Measurements from ENCODE around the gene SURF4. TPM values are rescaled to one million over a fixed set of nuclear protein-coding genes. Genes with fewer than 3 reads are reported as not detected.

The SURF4 gene
- total RNA-seq, 2 experiments from 2014 or later = 90.7 to 94.6 TPM

GRCh38 chr9:133361507-133362092 is 14.3 kb downstream of the SURF4 start:
- Mint-ChIP-seq H3K9me3 (no peaks in the 10 kb centered on the region), H3K27ac (peak overlapping the region; percentile 42), H3K27me3 (no peaks in the 10 kb centered on the region), H3K36me3 (ENCODE audit: low read depth) (peaks cover 79% of the 10 kb centered on the region), H3K4me1 (ENCODE audit: low read depth) (peaks cover 31% of the 10 kb centered on the region), H3K4me3 (no peak overlapping the region)
- intact Hi-C loops (cut with DNase I, micrococcal nuclease) = no loop called here
- ChIA-PET POLR2A (interaction anchor here (1.8 to 7.4 kb wide), 2 partner anchors 10 to 12 kb away, joined by 9 to 109 read pairs; partner anchors contain the start of genes STKLD1 and SURF4), CTCF (no interaction called here)
- Histone ChIP-seq H3K36me3 (ENCODE audit: insufficient read depth, low read length) (peaks cover 78% of the 10 kb centered on the region), H3K4me3 (ENCODE audit: low read length) (no peak overlapping the region), H3K27me3 (ENCODE audit: control insufficient read depth in 1 of 2, insufficient read depth in 2 of 2, low read length in 2 of 2) (no peaks in the 10 kb centered on the region), H3K4me1 (ENCODE audit: insufficient read depth, low read length) (peaks cover 33% of the 10 kb centered on the region), H3K27ac (ENCODE audit: low read depth in 1 of 2, low read length in 2 of 2) (peak overlapping the region in 1 of 2 donors; percentile 3), H3K9me3 (ENCODE audit: control insufficient read depth in 1 of 2, insufficient read depth in 1 of 2, low read length in 2 of 2) (no peaks in the 10 kb centered on the region)
- TF ChIP-seq CTCF (IDR thresholded peaks at IDR 0.05) = no peak
- ATAC-seq (ENCODE audit: poor library complexity) = no peak
- DNase-seq = no peak

- Mint-ChIP-seq H3K27me3 (no peaks in the 10 kb centered on the region), H3K4me1 (ENCODE audit: low read depth) (peaks cover 25% of the 10 kb centered on the region), H3K36me3 (ENCODE audit: low read depth) (peaks cover 70% of the 10 kb centered on the region), H3K27ac (peak overlapping the region; percentile 42), H3K4me3 (peak overlapping the region; percentile 27), H3K9me3 (no peaks in the 10 kb centered on the region)
- CTCF ChIA-PET = interaction anchor here (2.6 kb wide), 1 partner anchor 10 kb away, joined by 8 read pairs; no protein-coding TSS in a partner anchor
- no peak overlapping the region for H3K4me3 ChIP-seq (ENCODE audit: low read length)
- ATAC-seq (ENCODE audit: poor library complexity) = no peak
- intact Hi-C loops (cut with DNase I, micrococcal nuclease) = no loop called here
- no peaks in the 10 kb centered on the region for H3K9me3 ChIP-seq (ENCODE audit: control insufficient read depth in 1 of 2, insufficient read depth in 1 of 2, low read length in 2 of 2)
- POLR2A ChIA-PET = interaction anchor here (7.4 kb wide), 1 partner anchor 12 kb away, joined by 109 read pairs; the partner anchor contains the start of genes STKLD1 and SURF4
- no peak overlapping the region for H3K27ac ChIP-seq (ENCODE audit: low read depth in 1 of 2, low read length in 2 of 2)
- peaks cover 35% of the 10 kb centered on the region for H3K4me1 ChIP-seq (ENCODE audit: insufficient read depth, low read length)
- peaks cover 69% of the 10 kb centered on the region for H3K36me3 ChIP-seq (ENCODE audit: insufficient read depth, low read length)
- no peak for DNase-seq
- no peaks in the 10 kb centered on the region for H3K27me3 ChIP-seq (ENCODE audit: control insufficient read depth in 1 of 2, insufficient read depth in 2 of 2, low read length in 2 of 2)
- no peak for TF ChIP-seq CTCF (IDR thresholded peaks at IDR 0.05)
Observed at GRCh38 chr9:133360400-133361393, 15.2 kb downstream of the SURF4 start.

- peak overlapping the region; percentile 60 for H3K4me3 Mint-ChIP-seq
- ATAC-seq (ENCODE audit: poor library complexity) (no peak), DNase-seq (peak in 5 of 14 experiments; percentile 18 to 51 (median 45))
- POLR2A ChIA-PET = interaction anchor here (7.4 kb wide), 1 partner anchor 14 kb away, joined by 109 read pairs; the partner anchor contains the start of genes STKLD1 and SURF4
- Histone ChIP-seq H3K36me3 (ENCODE audit: insufficient read depth, low read length) (peaks cover 58% of the 10 kb centered on the region), H3K9me3 (ENCODE audit: control insufficient read depth in 1 of 2, insufficient read depth in 1 of 2, low read length in 2 of 2) (no peaks in the 10 kb centered on the region), H3K27ac (ENCODE audit: low read depth in 1 of 2, low read length in 2 of 2) (no peak overlapping the region), H3K4me1 (ENCODE audit: insufficient read depth, low read length) (peaks cover 43% of the 10 kb centered on the region), H3K27me3 (ENCODE audit: control insufficient read depth in 1 of 2, insufficient read depth in 2 of 2, low read length in 2 of 2) (no peaks in the 10 kb centered on the region), H3K4me3 (ENCODE audit: low read length) (no peak overlapping the region)
- H3K27ac Mint-ChIP-seq = peak overlapping the region; percentile 69
- CTCF ChIA-PET = interaction anchor here (2.6 kb wide), 1 partner anchor 11 kb away, joined by 8 read pairs; no protein-coding TSS in a partner anchor
- TF ChIP-seq CTCF (IDR thresholded peaks at IDR 0.05) = no peak
- H3K9me3 Mint-ChIP-seq = no peaks in the 10 kb centered on the region
- H3K27me3 Mint-ChIP-seq = no peaks in the 10 kb centered on the region
- H3K36me3 Mint-ChIP-seq (ENCODE audit: low read depth) = peaks cover 59% of the 10 kb centered on the region
- peaks cover 23% of the 10 kb centered on the region for H3K4me1 Mint-ChIP-seq (ENCODE audit: low read depth)
- intact Hi-C loops (cut with DNase I, micrococcal nuclease) = loop anchor here (5.0 to 10.0 kb wide), 2 partner anchors 58 to 665 kb away; partner anchors contain the start of genes BRD3OS (in 1 of the 2) and REXO4 (in 1 of the 2)
Observed at GRCh38 chr9:133359399-133360175, 16.3 kb downstream of the SURF4 start.
